ENCODE data around the gene NACC2.

DNA sequence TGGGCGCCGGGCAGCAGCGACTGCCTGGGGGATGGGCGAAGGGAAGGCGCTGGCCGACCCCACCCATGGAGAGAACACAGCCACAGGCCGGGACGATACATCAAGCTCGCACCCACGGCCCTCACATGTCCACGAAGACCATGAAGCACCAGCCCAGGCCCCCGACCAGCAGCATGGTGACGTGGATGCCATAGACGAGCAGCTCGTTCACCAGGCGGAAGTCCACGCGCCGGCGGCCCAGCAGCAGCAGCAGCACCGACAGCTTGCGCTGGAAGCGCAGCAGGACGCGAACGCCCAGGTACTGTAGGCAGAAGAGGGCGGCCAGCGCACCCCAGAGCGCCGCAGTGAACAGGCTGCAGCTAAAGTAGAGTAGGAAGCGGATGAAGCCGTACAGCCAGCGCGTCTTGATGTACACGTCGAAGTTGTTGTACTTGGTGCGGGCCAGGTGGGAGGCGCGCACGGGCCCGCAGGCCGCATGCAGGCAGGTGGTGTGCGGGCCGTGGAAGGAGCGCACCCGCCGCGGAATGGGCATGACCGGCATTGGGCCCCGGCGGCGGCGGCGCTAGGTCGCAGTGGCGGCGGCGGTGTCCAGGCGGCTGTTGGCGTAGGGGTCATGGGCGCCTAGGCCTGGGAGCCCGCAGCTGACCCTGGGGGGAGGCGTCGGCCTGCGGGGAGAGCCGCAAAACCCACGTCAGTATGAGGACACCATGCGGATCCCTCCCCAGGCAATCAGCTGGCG, 21.4 kb upstream of the NACC2 start:
- TF ChIP-seq POLR2A (IDR thresholded peaks at IDR 0.05) (no peak), EP300 (IDR thresholded peaks at IDR 0.05) (no peak), POLR2AphosphoS5 (IDR thresholded peaks at IDR 0.05) (no peak)
- TF ChIP-seq, protein P1, sequence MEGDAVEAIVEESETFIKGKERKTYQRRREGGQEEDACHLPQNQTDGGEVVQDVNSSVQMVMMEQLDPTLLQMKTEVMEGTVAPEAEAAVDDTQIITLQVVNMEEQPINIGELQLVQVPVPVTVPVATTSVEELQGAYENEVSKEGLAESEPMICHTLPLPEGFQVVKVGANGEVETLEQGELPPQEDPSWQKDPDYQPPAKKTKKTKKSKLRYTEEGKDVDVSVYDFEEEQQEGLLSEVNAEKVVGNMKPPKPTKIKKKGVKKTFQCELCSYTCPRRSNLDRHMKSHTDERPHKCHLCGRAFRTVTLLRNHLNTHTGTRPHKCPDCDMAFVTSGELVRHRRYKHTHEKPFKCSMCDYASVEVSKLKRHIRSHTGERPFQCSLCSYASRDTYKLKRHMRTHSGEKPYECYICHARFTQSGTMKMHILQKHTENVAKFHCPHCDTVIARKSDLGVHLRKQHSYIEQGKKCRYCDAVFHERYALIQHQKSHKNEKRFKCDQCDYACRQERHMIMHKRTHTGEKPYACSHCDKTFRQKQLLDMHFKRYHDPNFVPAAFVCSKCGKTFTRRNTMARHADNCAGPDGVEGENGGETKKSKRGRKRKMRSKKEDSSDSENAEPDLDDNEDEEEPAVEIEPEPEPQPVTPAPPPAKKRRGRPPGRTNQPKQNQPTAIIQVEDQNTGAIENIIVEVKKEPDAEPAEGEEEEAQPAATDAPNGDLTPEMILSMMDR (IDR thresholded peaks at IDR 0.05) = no peak
